Loucy (cell line): ENCODE measurements around the gene NPW.

ENCODE experiments used
- EZH2phosphoT487 ChIP-seq: fragments of 200-600 bp; IDR thresholded peaks from 2 replicates; pipeline ENCODE4 v1.6.1; 2018; ENCODE audit warnings: antibody characterized with exemption, mild to moderate bottlenecking, moderate library complexity, borderline replicate concordance
- TF ChIP-seq, protein P1 (sequence below): fragments of 200-600 bp; sonication (generic); conservative IDR thresholded peaks from 2 replicates; pipeline ENCODE4 v1.5.1; 2014; ENCODE audit warnings: mild to moderate bottlenecking, antibody characterized with exemption, low read length

DNA sequence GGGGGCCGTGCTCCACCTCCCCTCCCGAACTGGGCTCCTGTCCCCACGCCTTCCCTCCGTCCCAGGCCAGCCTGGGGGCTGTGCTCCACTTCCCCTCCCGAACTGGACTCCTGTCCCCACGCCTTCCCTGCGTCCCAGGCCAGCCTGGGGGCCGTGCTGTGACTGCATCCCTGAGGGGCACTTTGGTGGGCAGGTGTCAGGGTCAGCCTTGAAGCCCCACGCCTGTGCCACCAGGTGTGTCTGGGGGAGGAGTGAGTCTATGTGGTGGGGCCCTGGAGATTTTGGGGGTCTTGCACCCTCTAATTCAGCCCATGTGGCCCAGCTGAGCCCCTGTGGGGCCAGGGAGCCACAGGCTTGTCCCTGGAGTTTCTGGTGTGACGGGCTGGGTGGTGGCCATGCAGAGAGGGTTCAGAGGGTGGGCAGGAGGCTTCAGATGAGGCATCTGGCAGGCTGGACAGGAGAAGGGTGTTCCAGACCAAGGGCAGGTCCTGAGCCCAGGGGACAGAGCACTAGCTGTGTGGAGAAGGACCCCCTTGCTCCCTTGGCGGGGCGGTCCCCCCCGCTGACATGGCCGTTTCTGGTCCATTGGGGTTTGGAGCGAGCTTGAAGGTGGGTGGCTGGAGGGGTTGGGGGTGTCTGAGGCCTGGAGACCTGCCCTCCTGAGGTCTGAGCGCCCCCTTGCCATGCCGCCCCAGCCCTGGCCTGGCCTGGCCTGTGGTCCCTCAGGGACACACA lies 15.3 kb downstream of the NPW start:
- TF ChIP-seq, protein P1, sequence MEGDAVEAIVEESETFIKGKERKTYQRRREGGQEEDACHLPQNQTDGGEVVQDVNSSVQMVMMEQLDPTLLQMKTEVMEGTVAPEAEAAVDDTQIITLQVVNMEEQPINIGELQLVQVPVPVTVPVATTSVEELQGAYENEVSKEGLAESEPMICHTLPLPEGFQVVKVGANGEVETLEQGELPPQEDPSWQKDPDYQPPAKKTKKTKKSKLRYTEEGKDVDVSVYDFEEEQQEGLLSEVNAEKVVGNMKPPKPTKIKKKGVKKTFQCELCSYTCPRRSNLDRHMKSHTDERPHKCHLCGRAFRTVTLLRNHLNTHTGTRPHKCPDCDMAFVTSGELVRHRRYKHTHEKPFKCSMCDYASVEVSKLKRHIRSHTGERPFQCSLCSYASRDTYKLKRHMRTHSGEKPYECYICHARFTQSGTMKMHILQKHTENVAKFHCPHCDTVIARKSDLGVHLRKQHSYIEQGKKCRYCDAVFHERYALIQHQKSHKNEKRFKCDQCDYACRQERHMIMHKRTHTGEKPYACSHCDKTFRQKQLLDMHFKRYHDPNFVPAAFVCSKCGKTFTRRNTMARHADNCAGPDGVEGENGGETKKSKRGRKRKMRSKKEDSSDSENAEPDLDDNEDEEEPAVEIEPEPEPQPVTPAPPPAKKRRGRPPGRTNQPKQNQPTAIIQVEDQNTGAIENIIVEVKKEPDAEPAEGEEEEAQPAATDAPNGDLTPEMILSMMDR = no peak
- no peak for TF ChIP-seq EZH2phosphoT487
